H1 (cell line): ENCODE measurements around the gene CHST9.

ENCODE experiments used
- BRCA1 ChIP-seq: IDR thresholded peaks from 2 replicates; pipeline ENCODE4 v1.6.1; 2012; ENCODE audit warnings: low read depth, low read length, improper control_type of control experiment
- CEBPB ChIP-seq: IDR thresholded peaks from 2 replicates; pipeline ENCODE4 v1.6.1; 2012; ENCODE audit warnings: low read depth, low read length
- PHF8 ChIP-seq: fragments of 200-600 bp; sonication (generic); conservative IDR thresholded peaks from 2 replicates; pipeline ENCODE4 v1.7.1; 2012; ENCODE audit warnings: low read depth, mild to moderate bottlenecking, inconsistent platforms, low read length, moderate library complexity
- POLR2A ChIP-seq, 2 experiments: IDR thresholded peaks; 1 replicate in 1 of 2; 2 replicates in 1 of 2; pipeline ENCODE4 v1.6.1; 2011; ENCODE audit warnings: low read depth in 2 of 2, low read length in 2 of 2, mild to moderate bottlenecking in 2 of 2; ENCODE audit errors: control extremely low read depth in 1 of 2
- RBBP5 ChIP-seq: IDR thresholded peaks from 2 replicates; pipeline ENCODE4 v1.7.1; 2012; ENCODE audit warnings: low read depth, mild to moderate bottlenecking, inconsistent platforms, low read length, moderate library complexity, borderline replicate concordance
- RFX5 ChIP-seq: IDR thresholded peaks from 2 replicates; pipeline ENCODE4 v1.6.1; 2011; ENCODE audit warnings: low read depth, low read length, improper control_type of control experiment, borderline replicate concordance
- SIN3A ChIP-seq, 2 experiments: IDR thresholded peaks in 1 of 2; conservative IDR thresholded peaks in 1 of 2; 2 replicates each; pipeline ENCODE4 v1.6.1; 2011 to 2012; ENCODE audit warnings: low read length in 2 of 2, improper control_type of control experiment in 1 of 2, low read depth in 1 of 2, mild to moderate bottlenecking in 1 of 2
- TAF1 ChIP-seq: IDR thresholded peaks from 2 replicates; pipeline ENCODE4 v1.6.1; 2011; ENCODE audit warnings: mild to moderate bottlenecking, low read depth, low read length
- TF ChIP-seq, protein P1 (sequence below), 3 experiments: IDR thresholded peaks; 1 replicate in 2 of 3; 2 replicates in 1 of 3; pipeline versions ENCODE4 v1.5.1 to v1.6.1; 2011; ENCODE audit warnings: low read length in 3 of 3, mild to moderate bottlenecking in 3 of 3, inconsistent platforms in 2 of 3, low read depth in 1 of 3, moderate library complexity in 1 of 3; ENCODE audit not compliant: insufficient read depth in 1 of 3; ENCODE audit errors: control extremely low read depth in 1 of 3

DNA sequence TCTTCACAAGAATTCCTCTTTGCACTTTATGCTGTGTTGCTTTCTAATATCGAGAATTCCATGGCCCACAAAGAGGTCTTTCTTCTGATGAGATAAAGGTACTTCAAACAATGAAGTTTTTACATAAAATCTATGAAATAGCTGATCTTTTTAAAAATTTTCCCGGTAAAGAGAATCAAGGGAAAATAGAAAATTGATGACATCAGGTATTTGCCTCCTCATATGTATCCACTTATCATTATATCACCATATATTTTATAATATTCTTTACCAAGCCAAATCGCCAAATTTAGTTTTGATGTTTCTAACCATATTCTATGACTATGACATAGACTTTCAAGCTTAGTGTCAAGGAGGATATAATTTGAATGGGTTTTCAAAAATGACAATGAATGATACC, 139.8 kb downstream of the CHST9 start:
- TF ChIP-seq BRCA1 (no peak), SIN3A (conservative IDR thresholded peaks at IDR 0.05 in 1 of 2, IDR thresholded peaks at IDR 0.05 in 1 of 2; ENCODE audit: low read depth in 1 of 2, low read length in 2 of 2) (no peak), POLR2A (IDR thresholded peaks at IDR 0.05; ENCODE audit: control extremely low read depth in 1 of 2, low read depth in 2 of 2, low read length in 2 of 2) (no peak), CEBPB (no peak), RFX5 (no peak), RBBP5 (no peak), TAF1 (no peak), PHF8 (no peak)
- TF ChIP-seq, protein P1, sequence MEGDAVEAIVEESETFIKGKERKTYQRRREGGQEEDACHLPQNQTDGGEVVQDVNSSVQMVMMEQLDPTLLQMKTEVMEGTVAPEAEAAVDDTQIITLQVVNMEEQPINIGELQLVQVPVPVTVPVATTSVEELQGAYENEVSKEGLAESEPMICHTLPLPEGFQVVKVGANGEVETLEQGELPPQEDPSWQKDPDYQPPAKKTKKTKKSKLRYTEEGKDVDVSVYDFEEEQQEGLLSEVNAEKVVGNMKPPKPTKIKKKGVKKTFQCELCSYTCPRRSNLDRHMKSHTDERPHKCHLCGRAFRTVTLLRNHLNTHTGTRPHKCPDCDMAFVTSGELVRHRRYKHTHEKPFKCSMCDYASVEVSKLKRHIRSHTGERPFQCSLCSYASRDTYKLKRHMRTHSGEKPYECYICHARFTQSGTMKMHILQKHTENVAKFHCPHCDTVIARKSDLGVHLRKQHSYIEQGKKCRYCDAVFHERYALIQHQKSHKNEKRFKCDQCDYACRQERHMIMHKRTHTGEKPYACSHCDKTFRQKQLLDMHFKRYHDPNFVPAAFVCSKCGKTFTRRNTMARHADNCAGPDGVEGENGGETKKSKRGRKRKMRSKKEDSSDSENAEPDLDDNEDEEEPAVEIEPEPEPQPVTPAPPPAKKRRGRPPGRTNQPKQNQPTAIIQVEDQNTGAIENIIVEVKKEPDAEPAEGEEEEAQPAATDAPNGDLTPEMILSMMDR (IDR thresholded peaks at IDR 0.05; ENCODE audit: control extremely low read depth in 1 of 3, insufficient read depth in 1 of 3, low read depth in 1 of 3, low read length in 3 of 3) = no peak
